MM.1S (cell line): Measurements from ENCODE around the gene MASP2.

Experiments used
- DNase-seq: peaks from one replicate; pipeline ENCODE4 v3.0.0-alpha.2; 2015
- H2AFZ ChIP-seq: fragments of 300-600 bp; sonication (generic); 2 replicates; pipeline ENCODE4 v1.6.0; 2016; ENCODE audit warnings: antibody characterized with exemption, low read length
- H3F3A ChIP-seq: fragments of 300-600 bp; sonication (generic); 2 replicates; pipeline ENCODE4 v1.6.1; 2016; ENCODE audit warnings: mild to moderate bottlenecking, antibody characterized with exemption, low read length, moderate library complexity, mixed read lengths; ENCODE audit not compliant: insufficient read depth
- H3K27ac ChIP-seq: fragments of 300-600 bp; sonication (generic); 2 replicates; pipeline ENCODE4 v1.5.1; 2016; ENCODE audit warnings: mild to moderate bottlenecking, low read length
- H3K27me3 ChIP-seq: fragments of 300-600 bp; sonication (generic); replicated peaks from 2 replicates; pipeline ENCODE4 v1.6.0; 2016; ENCODE audit warnings: low read length; ENCODE audit not compliant: insufficient read depth
- H3K36me3 ChIP-seq: fragments of 300-600 bp; sonication (generic); replicated peaks from 2 replicates; pipeline ENCODE4 v1.6.1; 2016; ENCODE audit warnings: mild to moderate bottlenecking, low read length, mixed read lengths; ENCODE audit not compliant: insufficient read depth
- H3K4me1 ChIP-seq: fragments of 300-600 bp; sonication (generic); 2 replicates; pipeline ENCODE4 v1.6.1; 2016; ENCODE audit warnings: low read length, mixed read lengths
- H3K4me2 ChIP-seq: fragments of 300-600 bp; sonication (generic); 2 replicates; pipeline ENCODE4 v1.6.0; 2016; ENCODE audit warnings: low read depth, low read length
- H3K4me3 ChIP-seq: fragments of 300-600 bp; sonication (generic); 2 replicates; pipeline ENCODE4 v1.5.1; 2016; ENCODE audit warnings: low read length, mixed read lengths
- H3K79me2 ChIP-seq: fragments of 300-600 bp; sonication (generic); 2 replicates; pipeline ENCODE4 v1.6.1; 2016; ENCODE audit warnings: mixed run types, low read length, mixed read lengths
- H3K9ac ChIP-seq: fragments of 300-600 bp; sonication (generic); 2 replicates; pipeline ENCODE4 v1.6.1; 2016; ENCODE audit warnings: low read length, mixed read lengths
- H3K9me2 ChIP-seq: fragments of 300-600 bp; sonication (generic); replicated peaks from 2 replicates; pipeline ENCODE4 v1.6.1; 2016; ENCODE audit warnings: mild to moderate bottlenecking, low read length, mixed read lengths; ENCODE audit not compliant: insufficient read depth
- H3K9me3 ChIP-seq: fragments of 300-600 bp; sonication (generic); replicated peaks from 2 replicates; pipeline ENCODE4 v1.6.1; 2016; ENCODE audit warnings: mild to moderate bottlenecking, low read length, mixed read lengths; ENCODE audit not compliant: insufficient read depth
- H4K20me1 ChIP-seq: fragments of 300-600 bp; sonication (generic); 2 replicates; pipeline ENCODE4 v1.6.1; 2016; ENCODE audit warnings: mild to moderate bottlenecking, low read length, moderate library complexity, mixed read lengths; ENCODE audit not compliant: insufficient read depth
- EZH2 ChIP-seq: fragments of 300-600 bp; sonication (generic); optimal IDR thresholded peaks from 2 replicates; pipeline ENCODE3; 2017; ENCODE audit warnings: low read depth, mild to moderate bottlenecking, antibody characterized with exemption, low read length, mixed read lengths
- EZH2phosphoT487 ChIP-seq: fragments of 300-600 bp; sonication (generic); IDR thresholded peaks from 2 replicates; pipeline ENCODE4 v1.6.1; 2018; ENCODE audit warnings: antibody characterized with exemption, low read length
- TF ChIP-seq, protein P1 (sequence below): fragments of 300-600 bp; sonication (generic); IDR thresholded peaks from 2 replicates; pipeline ENCODE4 v1.5.1; 2016; ENCODE audit warnings: antibody characterized with exemption, low read length, mixed read lengths

MASP2 gene

DNA sequence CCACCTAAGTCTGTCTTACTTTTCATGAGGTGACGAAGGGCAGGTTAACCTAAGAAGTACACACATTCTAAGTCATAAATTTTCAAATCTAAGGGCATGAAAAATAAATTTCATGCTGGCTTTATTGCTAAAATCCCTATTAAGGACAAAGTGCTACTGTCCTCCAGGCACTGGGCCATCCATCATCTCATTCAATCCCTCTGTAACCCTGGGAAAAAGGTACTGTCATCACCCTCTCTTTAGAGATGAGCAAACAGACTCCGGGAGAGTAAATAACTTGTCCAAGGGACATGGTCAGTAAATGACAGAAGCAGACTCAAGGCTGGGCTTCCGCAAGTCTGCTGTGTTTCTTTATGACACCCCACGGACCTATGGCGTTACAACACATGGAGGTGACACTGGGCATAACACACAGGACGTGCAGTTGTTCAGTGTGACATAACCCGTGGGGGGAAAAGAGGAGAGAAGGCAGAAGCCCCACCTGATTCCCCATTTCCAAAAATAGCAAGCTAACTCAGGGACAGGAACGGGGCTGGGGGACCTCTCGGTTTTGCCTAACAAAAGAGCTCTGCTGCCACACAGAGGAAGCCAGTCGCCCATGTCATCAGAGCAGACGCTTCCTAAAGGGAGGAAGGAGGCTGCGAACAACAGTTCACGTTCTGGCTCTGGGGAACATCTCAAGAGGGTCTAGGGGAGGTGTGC, 25.3 kb upstream of the MASP2 start:
- no peak for TF ChIP-seq EZH2phosphoT487
- no peak for TF ChIP-seq EZH2
- TF ChIP-seq, protein P1, sequence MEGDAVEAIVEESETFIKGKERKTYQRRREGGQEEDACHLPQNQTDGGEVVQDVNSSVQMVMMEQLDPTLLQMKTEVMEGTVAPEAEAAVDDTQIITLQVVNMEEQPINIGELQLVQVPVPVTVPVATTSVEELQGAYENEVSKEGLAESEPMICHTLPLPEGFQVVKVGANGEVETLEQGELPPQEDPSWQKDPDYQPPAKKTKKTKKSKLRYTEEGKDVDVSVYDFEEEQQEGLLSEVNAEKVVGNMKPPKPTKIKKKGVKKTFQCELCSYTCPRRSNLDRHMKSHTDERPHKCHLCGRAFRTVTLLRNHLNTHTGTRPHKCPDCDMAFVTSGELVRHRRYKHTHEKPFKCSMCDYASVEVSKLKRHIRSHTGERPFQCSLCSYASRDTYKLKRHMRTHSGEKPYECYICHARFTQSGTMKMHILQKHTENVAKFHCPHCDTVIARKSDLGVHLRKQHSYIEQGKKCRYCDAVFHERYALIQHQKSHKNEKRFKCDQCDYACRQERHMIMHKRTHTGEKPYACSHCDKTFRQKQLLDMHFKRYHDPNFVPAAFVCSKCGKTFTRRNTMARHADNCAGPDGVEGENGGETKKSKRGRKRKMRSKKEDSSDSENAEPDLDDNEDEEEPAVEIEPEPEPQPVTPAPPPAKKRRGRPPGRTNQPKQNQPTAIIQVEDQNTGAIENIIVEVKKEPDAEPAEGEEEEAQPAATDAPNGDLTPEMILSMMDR: no peak
- Histone ChIP-seq H3K79me2 (no peaks in the 10 kb centered on the region), H2AFZ (no peak overlapping the region), H3K9me2 (no peaks in the 10 kb centered on the region), H3K4me3 (no peak overlapping the region), H3K27ac (no peak overlapping the region), H3K9me3 (no peaks in the 10 kb centered on the region), H3K9ac (no peak overlapping the region), H3K27me3 (no peaks in the 10 kb centered on the region), H4K20me1 (no peaks in the 10 kb centered on the region), H3F3A (no peaks in the 10 kb centered on the region), H3K4me2 (no peak overlapping the region), H3K36me3 (peaks cover 3% of the 10 kb centered on the region; the same call in 1 of the 2 replicates), H3K4me1 (no peaks in the 10 kb centered on the region)
- DNase-seq: no peak

DNA sequence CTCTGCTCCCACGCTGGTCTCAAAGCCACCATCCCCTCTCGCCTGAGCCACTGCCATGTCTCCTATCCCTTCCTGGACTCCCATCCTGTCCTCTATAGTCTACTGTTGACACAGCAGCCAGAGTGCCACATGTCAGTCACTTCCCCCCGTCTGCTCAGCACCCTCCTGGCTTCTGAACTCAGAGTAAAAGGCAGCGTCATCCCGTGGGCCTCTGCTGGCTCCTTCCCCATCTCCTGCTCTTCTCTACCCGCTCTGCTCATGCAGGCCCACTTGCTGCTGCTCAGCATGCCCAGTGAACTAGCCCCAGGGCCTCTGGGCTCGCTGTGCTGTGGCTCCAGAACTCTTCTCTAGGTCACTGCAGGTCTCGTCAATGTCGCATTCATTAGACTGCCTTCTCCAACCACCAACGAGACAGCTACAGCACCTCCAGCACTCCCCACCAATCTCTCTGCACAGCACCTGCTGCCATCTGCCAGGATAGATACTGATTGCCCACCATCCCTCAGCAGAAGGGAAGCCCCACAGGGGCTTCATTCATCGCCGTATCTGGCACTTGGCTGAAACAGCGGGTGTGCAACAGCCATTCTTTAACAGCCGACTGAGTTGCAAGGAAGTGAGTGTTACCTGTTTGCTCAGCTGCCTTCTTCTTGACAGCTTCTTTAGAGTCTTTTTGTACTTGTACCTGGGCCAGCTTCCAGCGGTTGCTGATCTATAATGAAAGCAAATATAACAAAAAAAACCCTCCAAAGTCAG, 24.6 kb upstream of the MASP2 start:
- Histone ChIP-seq H4K20me1 (no peaks in the 10 kb centered on the region), H3K27me3 (no peaks in the 10 kb centered on the region), H3F3A (no peaks in the 10 kb centered on the region), H3K27ac (no peak overlapping the region), H3K9ac (no peak overlapping the region), H3K36me3 (peaks cover 3% of the 10 kb centered on the region; the same call in 1 of the 2 replicates), H3K9me2 (no peaks in the 10 kb centered on the region), H2AFZ (no peak overlapping the region), H3K79me2 (no peaks in the 10 kb centered on the region), H3K4me1 (no peaks in the 10 kb centered on the region), H3K4me2 (no peak overlapping the region), H3K4me3 (no peak overlapping the region), H3K9me3 (no peaks in the 10 kb centered on the region)
- TF ChIP-seq EZH2: no peak
- TF ChIP-seq EZH2phosphoT487: no peak
- TF ChIP-seq, protein P1: no peak
- no peak for DNase-seq

DNA sequence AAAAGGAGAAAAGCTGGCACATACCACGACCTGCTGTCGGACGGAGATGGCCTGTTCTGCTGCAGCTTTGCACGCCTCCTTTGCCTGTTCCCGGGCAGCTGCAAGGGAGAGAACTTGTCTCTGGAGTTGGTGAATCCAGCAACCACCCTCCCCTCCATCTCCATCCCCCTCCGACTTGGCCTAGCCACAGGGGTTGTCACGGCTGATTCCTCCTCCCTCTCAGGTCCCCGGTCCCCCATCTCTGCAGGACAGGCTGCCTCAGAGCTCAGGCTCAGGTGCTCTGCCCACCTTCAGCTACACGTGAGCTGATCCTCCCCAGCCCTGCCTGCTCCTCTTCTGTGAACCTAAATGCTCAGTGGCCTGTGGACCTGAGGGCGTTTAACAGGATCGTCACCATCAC, 23.8 kb upstream of the MASP2 start:
- Histone ChIP-seq H3K4me2 (no peak overlapping the region), H3K4me3 (no peak overlapping the region), H3K27ac (no peak overlapping the region), H3K27me3 (no peaks in the 10 kb centered on the region), H3K9ac (no peak overlapping the region), H3K9me3 (no peaks in the 10 kb centered on the region), H3K9me2 (no peaks in the 10 kb centered on the region), H4K20me1 (no peaks in the 10 kb centered on the region), H3K36me3 (peaks cover 3% of the 10 kb centered on the region; the same call in 1 of the 2 replicates), H3K4me1 (no peaks in the 10 kb centered on the region), H3K79me2 (no peaks in the 10 kb centered on the region), H3F3A (no peaks in the 10 kb centered on the region), H2AFZ (no peak overlapping the region)
- no peak for TF ChIP-seq EZH2phosphoT487
- TF ChIP-seq, protein P1: no peak
- TF ChIP-seq EZH2: no peak
- DNase-seq: no peak
